Keratinocyte (primary cell): ENCODE measurements around the gene UBXN4. TPM values are rescaled to one million over a fixed set of nuclear protein-coding genes. Genes with fewer than 3 reads are reported as not detected.

Experiments
- DNase-seq: peaks from one replicate; pipeline ENCODE4 v3.0.0-alpha.2; 2011; ENCODE audit warnings: low read depth, missing footprints, low spot score
- FAIRE-seq: peaks from 2 replicates; lab custom pipeline; 2011; peaks lifted over from hg19 to GRCh38; lab: Jason Lieb, UNC
- H2AFZ ChIP-seq: 2 replicates; pipeline ENCODE4 v1.6.0; 2012; ENCODE audit warnings: low read length, control low read depth, inconsistent platforms; ENCODE audit not compliant: control insufficient read depth
- H3K27ac ChIP-seq: 2 replicates; pipeline ENCODE4 v1.5.1; 2011; ENCODE audit warnings: low read length; ENCODE audit not compliant: control insufficient read depth, insufficient read depth
- H3K27me3 ChIP-seq: 3 replicates; pipeline ENCODE4 v1.6.0; 2011; ENCODE audit warnings: low read length; ENCODE audit not compliant: control insufficient read depth, insufficient read depth; ENCODE audit errors: extremely low read depth
- H3K36me3 ChIP-seq, 2 experiments: 2 replicates in 1 of 2; 3 replicates in 1 of 2; pipeline ENCODE4 v1.5.1; 2011; ENCODE audit warnings: low read length in 2 of 2, mild to moderate bottlenecking in 1 of 2; ENCODE audit not compliant: control insufficient read depth in 2 of 2, insufficient read depth in 2 of 2; ENCODE audit errors: extremely low read depth in 1 of 2
- H3K4me1 ChIP-seq: 3 replicates; pipeline ENCODE4 v1.5.1; 2011; ENCODE audit warnings: low read length; ENCODE audit not compliant: control insufficient read depth, insufficient read depth; ENCODE audit errors: extremely low read depth
- H3K4me2 ChIP-seq: 3 replicates; pipeline ENCODE4 v1.6.0; 2011; ENCODE audit warnings: low read depth, low read length; ENCODE audit not compliant: control insufficient read depth, insufficient read depth; ENCODE audit errors: extremely low read depth
- H3K4me3 ChIP-seq, 3 experiments: fragments of 200-600 bp in 1 of 3; sonication (generic) in 1 of 3; 2 replicates in 2 of 3; 3 replicates in 1 of 3; pipeline ENCODE4 v1.5.1; 2011 to 2016; ENCODE audit warnings: low read length in 3 of 3, mild to moderate bottlenecking in 3 of 3, control low read depth in 2 of 3, inconsistent platforms in 1 of 3, low read depth in 1 of 3, mixed read lengths in 1 of 3, mixed run types in 1 of 3, moderate library complexity in 1 of 3; ENCODE audit not compliant: control insufficient read depth in 2 of 3, insufficient read depth in 2 of 3; ENCODE audit errors: extremely low read depth in 1 of 3
- H3K79me2 ChIP-seq: 2 replicates; pipeline ENCODE4 v1.6.0; 2012; ENCODE audit warnings: low read length; ENCODE audit not compliant: control insufficient read depth, insufficient read depth
- H3K9ac ChIP-seq: 3 replicates; pipeline ENCODE4 v1.6.0; 2011; ENCODE audit warnings: low read length; ENCODE audit not compliant: control insufficient read depth, insufficient read depth; ENCODE audit errors: extremely low read depth
- H3K9me1 ChIP-seq: 3 replicates; pipeline ENCODE4 v1.6.0; 2011; ENCODE audit warnings: low read length; ENCODE audit not compliant: control insufficient read depth, insufficient read depth; ENCODE audit errors: extremely low read depth
- H3K9me3 ChIP-seq: 2 replicates; pipeline ENCODE4 v1.5.1; 2012; ENCODE audit warnings: low read depth, low read length; ENCODE audit not compliant: control insufficient read depth
- H4K20me1 ChIP-seq: 3 replicates; pipeline ENCODE4 v1.6.0; 2011; ENCODE audit warnings: low read length; ENCODE audit not compliant: control insufficient read depth, insufficient read depth; ENCODE audit errors: extremely low read depth
- EZH2 ChIP-seq: IDR thresholded peaks from one replicate; pipeline ENCODE4 v1.6.1; 2012; ENCODE audit warnings: inconsistent platforms, mild to moderate bottlenecking, low read length, moderate library complexity
- dilution Hi-C: fragments of 300-500 bp; cut with MboI; formaldehyde crosslinking; loops from one replicate; pipeline ENCODE4 v1.7.0; 2020; ENCODE audit warnings: low sequenced_read_pairs; ENCODE audit not compliant: extremely low pct_ligation_motif_present
- polyA plus RNA-seq, 5 experiments: library from polyadenylated mRNA; depleted of rRNA in 3 of 5; stranded (reverse) in 3 of 5; stranded (forward) in 1 of 5; unstranded in 1 of 5; fragments of >200 nt; gene quantifications; 1 replicate in 1 of 5; 2 replicates in 3 of 5; 3 replicates in 1 of 5; pipeline versions ENCODE4 v1.2.1 to v1.2.3, GENCODE V29; 2011 to 2012; ENCODE audit warnings: missing spikeins in 2 of 5, low read depth in 1 of 5, low replicate concordance in 1 of 5
- TF ChIP-seq, protein P1 (sequence below), 3 experiments: IDR thresholded peaks in 1 of 3; conservative IDR thresholded peaks in 1 of 3; optimal IDR thresholded peaks in 1 of 3; 2 replicates in 2 of 3; 3 replicates in 1 of 3; pipeline versions ENCODE3 to v1.5.1; 2011; ENCODE audit warnings: low read length in 3 of 3, mild to moderate bottlenecking in 3 of 3, moderate library complexity in 2 of 3, control low read depth in 1 of 3, inconsistent platforms in 1 of 3; ENCODE audit not compliant: insufficient read depth in 2 of 3; ENCODE audit errors: extremely low read depth in 1 of 3

Gene UBXN4
- polyA plus RNA-seq, 1 donor (not counting 4 experiments of a cell fraction or from before 2014, with no cell fraction given), result 92.2 TPM

DNA sequence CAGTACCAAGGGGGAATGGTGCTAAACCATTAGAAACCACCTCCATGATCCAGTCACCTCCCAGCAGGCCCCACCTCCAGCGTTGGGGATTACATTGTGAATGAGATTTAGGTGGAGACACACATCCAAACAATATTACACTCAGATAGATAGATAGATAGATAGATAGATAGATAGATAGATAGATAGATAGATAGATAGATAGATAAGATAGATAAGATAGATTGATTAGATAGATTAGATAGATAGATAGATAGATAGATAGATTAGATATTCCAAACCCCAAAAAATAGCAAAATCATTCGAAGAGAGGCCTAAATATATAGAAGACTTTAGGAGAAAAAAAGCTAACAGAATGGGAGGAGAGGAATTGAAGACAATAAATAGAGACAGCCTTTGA, 42.8 kb upstream of the UBXN4 start:
- DNase-seq (no peak), FAIRE-seq (no peak)
- dilution Hi-C loops, result no loop called here
- Histone ChIP-seq H3K27ac (no peak overlapping the region), H3K4me1 (no peaks in the 10 kb centered on the region), H4K20me1 (no peaks in the 10 kb centered on the region), H2AFZ (no peak overlapping the region), H3K9me1 (no peaks in the 10 kb centered on the region), H3K79me2 (no peaks in the 10 kb centered on the region), H3K9me3 (no peaks in the 10 kb centered on the region), H3K36me3 (no peaks in the 10 kb centered on the region), H3K9ac (no peak overlapping the region), H3K4me3 (no peak overlapping the region), H3K4me2 (no peak overlapping the region), H3K27me3 (no peaks in the 10 kb centered on the region)
- no peak for TF ChIP-seq EZH2
- TF ChIP-seq, protein P1, sequence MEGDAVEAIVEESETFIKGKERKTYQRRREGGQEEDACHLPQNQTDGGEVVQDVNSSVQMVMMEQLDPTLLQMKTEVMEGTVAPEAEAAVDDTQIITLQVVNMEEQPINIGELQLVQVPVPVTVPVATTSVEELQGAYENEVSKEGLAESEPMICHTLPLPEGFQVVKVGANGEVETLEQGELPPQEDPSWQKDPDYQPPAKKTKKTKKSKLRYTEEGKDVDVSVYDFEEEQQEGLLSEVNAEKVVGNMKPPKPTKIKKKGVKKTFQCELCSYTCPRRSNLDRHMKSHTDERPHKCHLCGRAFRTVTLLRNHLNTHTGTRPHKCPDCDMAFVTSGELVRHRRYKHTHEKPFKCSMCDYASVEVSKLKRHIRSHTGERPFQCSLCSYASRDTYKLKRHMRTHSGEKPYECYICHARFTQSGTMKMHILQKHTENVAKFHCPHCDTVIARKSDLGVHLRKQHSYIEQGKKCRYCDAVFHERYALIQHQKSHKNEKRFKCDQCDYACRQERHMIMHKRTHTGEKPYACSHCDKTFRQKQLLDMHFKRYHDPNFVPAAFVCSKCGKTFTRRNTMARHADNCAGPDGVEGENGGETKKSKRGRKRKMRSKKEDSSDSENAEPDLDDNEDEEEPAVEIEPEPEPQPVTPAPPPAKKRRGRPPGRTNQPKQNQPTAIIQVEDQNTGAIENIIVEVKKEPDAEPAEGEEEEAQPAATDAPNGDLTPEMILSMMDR (optimal IDR thresholded peaks at IDR 0.05 in 1 of 3, IDR thresholded peaks at IDR 0.05 in 1 of 3, conservative IDR thresholded peaks at IDR 0.05 in 1 of 3; ENCODE audit: extremely low read depth in 1 of 3, insufficient read depth in 2 of 3, low read length in 3 of 3), result no peak

DNA sequence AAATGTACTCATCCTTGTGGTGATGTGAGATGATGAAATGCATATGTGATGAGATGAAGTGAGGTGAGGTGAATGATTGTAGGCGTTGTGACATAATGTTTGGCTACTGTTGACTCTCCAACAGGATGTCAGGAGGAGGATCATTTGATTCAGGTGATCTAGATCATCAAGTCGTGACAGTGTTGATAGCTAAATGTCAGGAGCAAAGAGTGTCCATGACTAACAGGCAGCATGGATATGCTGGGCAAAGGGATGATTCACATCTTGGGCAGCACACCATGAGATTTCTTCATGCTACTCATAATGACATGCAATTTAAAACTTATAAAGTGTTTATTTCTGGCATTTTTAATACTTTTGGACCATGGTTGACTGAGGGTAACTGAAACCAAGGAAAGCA, 40.2 kb upstream of the UBXN4 start:
- H3K9me3 ChIP-seq, result no peaks in the 10 kb centered on the region
- no peaks in the 10 kb centered on the region for H3K36me3 ChIP-seq
- no peaks in the 10 kb centered on the region for H3K27me3 ChIP-seq
- TF ChIP-seq EZH2, result no peak
- TF ChIP-seq, protein P1 (optimal IDR thresholded peaks at IDR 0.05 in 1 of 3, IDR thresholded peaks at IDR 0.05 in 1 of 3, conservative IDR thresholded peaks at IDR 0.05 in 1 of 3; ENCODE audit: extremely low read depth in 1 of 3, insufficient read depth in 2 of 3, low read length in 3 of 3), result no peak
- DNase-seq, result no peak
- H3K4me1 ChIP-seq, result no peaks in the 10 kb centered on the region
- H3K4me2 ChIP-seq, result no peak overlapping the region
- H2AFZ ChIP-seq, result no peak overlapping the region
- H4K20me1 ChIP-seq, result no peaks in the 10 kb centered on the region
- FAIRE-seq, result peak; percentile 58
- no peaks in the 10 kb centered on the region for H3K79me2 ChIP-seq
- H3K27ac ChIP-seq, result no peak overlapping the region
- dilution Hi-C loops, result no loop called here
- H3K4me3 ChIP-seq, result no peak overlapping the region
- H3K9ac ChIP-seq, result no peak overlapping the region
- H3K9me1 ChIP-seq, result no peaks in the 10 kb centered on the region
